KBM-7 (cell line): ENCODE data around the gene AURKAIP1.

Experiments used
- DNase-seq: peaks from one replicate; pipeline ENCODE4 v3.0.0-alpha.2; 2015
- in situ Hi-C: fragments of 300-500 bp; cut with MboI; formaldehyde crosslinking; loops from 2 replicates; pipeline ENCODE4 v1.14.3; 2020; ENCODE audit warnings: low sequenced_read_pairs, low pct_unique_long_range_greater_than_20kb, mixed read lengths

Gene AURKAIP1

DNA sequence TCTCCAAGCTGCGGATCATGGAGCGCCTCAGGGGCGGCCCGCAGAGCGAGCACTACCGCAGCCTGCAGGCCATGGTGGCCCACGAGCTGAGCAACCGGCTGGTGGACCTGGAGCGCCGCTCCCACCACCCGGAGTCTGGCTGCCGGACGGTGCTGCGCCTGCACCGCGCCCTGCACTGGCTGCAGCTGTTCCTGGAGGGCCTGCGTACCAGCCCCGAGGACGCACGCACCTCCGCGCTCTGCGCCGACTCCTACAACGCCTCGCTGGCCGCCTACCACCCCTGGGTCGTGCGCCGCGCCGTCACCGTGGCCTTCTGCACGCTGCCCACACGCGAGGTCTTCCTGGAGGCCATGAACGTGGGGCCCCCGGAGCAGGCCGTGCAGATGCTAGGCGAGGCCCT is 47.7 kb downstream of the AURKAIP1 start:
- in situ Hi-C loops: no loop called here
- no peak for DNase-seq

DNA sequence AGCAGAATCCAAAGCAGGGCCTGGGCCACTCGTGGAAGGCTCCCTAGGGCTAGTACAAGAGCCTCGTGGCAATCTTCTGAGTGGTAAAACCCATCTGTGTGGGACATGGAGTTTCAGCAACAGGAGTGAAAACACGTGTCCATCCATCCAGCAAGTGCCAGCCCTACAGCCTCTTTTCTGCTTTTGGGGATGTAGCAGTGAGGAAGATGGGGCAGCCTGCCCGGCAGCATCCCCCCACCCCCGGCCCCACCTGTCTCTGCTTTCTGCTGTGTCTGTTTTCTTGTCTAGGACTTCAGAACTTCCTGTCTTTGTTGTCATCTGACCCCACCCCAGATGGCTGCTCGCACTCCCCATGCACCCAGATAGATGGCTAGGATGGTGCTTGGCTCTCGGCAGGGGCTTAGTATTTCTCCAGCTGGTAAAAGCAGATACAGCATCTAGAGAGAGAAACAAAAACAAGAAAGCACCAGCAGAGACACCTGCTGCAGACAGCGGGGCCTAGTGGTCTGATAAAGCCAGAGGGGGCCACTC is 48.9 kb downstream of the AURKAIP1 start:
- in situ Hi-C loops: no loop called here
- DNase-seq: no peak

DNA sequence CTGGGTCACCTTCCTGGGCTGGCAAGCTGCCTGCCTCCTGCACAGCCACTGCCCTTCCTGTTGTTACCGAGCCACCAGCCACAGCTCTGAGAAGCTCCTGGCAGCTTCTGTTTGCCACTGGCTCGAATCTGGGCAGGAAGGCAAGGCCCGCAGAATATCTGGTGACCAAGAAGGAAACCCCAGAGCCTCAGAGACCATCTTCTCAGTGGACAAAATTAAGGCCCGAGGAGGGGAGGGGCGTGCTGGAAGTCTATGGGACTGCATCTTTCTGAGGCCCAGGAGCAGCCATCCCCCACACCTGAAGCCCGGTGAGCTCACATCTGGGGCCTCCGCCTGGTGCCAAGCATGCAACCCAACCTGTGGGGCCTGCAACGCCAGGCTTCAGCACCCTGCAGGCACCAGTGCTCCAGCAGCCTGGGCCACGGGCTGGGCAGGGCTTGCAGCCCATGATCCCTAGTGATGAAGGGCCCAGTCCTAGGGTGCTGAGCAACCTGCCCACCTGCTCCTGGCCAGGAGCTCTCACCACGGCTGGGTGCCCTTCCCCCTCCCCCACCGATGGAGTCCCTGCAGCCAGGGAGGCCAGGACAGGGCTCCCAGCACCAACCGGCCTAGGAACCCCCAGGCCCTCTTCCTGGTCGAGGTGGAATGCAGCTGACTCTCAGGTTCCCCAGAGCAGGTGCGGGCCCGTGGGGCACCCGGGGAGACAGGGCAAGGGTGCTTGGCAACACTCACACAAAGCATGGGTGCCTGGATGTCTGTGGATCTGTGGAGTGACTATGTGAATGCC is 49.5 kb downstream of the AURKAIP1 start:
- DNase-seq: no peak
- in situ Hi-C loops: no loop called here

DNA sequence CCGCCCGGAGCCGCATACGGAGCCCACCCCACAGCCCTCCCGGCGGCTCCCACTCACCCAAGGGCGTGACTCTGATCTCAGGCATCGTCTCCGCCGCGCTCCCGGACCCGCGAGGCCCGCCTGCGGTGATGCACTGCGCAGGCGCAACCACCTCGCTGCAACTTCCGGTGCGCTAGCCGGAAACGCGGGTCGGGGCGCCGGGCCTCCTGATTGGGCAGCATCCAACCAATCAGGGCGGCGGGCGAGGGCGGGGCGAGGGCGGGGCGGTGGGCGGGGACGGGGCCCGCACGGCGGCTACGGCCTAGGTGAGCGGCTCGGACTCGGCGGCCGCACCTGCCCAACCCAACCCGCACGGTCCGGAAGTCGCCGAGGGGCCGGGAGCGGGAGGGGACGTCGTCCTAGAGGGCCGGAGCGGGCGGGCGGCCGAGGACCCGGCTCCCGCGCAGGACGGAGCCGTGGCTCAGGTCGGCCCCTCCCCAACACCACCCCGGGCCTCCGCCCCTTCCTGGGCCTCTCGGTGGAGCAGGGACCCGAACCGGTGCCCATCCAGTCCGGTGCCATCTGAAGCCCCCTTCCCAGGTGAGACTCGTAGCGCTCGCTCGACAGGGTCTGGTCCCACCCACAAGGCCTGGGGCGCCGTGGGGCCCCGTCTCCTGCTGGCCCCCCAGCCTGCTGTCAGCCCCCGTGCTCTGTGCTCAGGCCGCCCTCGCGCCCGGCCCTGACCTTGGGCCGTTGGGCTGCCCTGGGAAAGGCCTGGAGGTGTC is 50.3 kb downstream of the AURKAIP1 start, which contains the start of the genes CPTP and INTS11:
CPTP (plus strand) TSS at position 279 of the 764 bp plus-strand sequence. CDS start 2,109 bp downstream, outside the sequence.
INTS11 (minus strand) TSS at position 137 of the 764 bp plus-strand sequence; CDS start at position 85, 52 bp downstream.
- peak; percentile 80 for DNase-seq
- in situ Hi-C loops: no loop called here

DNA sequence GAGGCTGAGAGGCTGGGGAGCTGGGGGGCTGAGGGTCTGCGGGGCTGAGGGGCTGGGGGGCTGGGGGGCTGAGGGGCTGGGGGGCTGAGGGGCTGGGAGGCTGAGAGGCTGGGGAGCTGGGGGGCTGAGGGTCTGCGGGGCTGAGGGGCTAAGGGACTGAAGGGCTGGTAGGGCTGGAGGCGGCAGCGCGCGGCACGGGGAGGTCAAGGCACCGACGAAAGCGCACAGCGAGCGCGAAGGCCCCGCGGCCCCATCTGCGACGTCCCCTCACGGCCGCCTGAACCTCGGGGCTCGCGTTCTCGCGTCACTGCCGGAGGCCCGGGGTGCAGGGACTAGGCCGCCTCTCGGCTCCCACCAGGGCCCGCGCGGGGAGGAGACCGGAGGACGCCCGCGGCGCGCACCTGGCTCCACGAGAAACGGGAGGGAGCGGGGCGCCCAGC is 50.9 kb downstream of the AURKAIP1 start:
- no peak for DNase-seq
- in situ Hi-C loops: no loop called here
